SK-N-SH treated with all-trans-retinoic acid at 6 μM for 48 hours (cell line): Measurements from ENCODE around the gene PLP2.

Experiments used
- ATAC-seq: fragments of 200-7000 bp; cut with Tn5 transposase; 3 replicates; pipeline ENCODE4 v1.9.1; 2020; ENCODE audit warnings: mild to moderate bottlenecking, moderate library complexity
- ARNTL ChIP-seq: fragments of 450-650 bp; formaldehyde crosslinking; IDR thresholded peaks from 2 replicates; pipeline ENCODE4 v1.5.0; 2020; ENCODE audit warnings: low read depth, mild to moderate bottlenecking, moderate library complexity, borderline replicate concordance
- BACH2 ChIP-seq: fragments of 250-450 bp; sonication (Bioruptor Pico); IDR thresholded peaks from 2 replicates; pipeline ENCODE4 v1.9.0; 2021; ENCODE audit warnings: mild to moderate bottlenecking, borderline replicate concordance
- CSDC2 ChIP-seq: fragments of 250-450 bp; sonication (Bioruptor Pico); IDR thresholded peaks from 2 replicates; pipeline ENCODE4 v1.5.0; 2020; ENCODE audit warnings: mild to moderate bottlenecking, moderate library complexity
- ESRRG ChIP-seq: fragments of 250-450 bp; sonication (Bioruptor Pico); IDR thresholded peaks from 2 replicates; pipeline ENCODE4 v1.6.1; 2021; ENCODE audit warnings: mild to moderate bottlenecking
- GLIS3 ChIP-seq: fragments of 250-450 bp; sonication (Bioruptor Pico); IDR thresholded peaks from 2 replicates; pipeline ENCODE4 v1.5.0; 2020; ENCODE audit warnings: mild to moderate bottlenecking, moderate library complexity
- ISL1 ChIP-seq: fragments of 250-450 bp; sonication (Bioruptor Pico); IDR thresholded peaks from 2 replicates; pipeline ENCODE4 v2.1.2; 2022; ENCODE audit warnings: mild to moderate bottlenecking, moderate library complexity
- OSR1 ChIP-seq: fragments of 250-450 bp; sonication (Bioruptor Pico); IDR thresholded peaks from 2 replicates; pipeline ENCODE4 v1.8.0; 2022; ENCODE audit warnings: moderate library complexity, mild to moderate bottlenecking, inconsistent platforms
- PATZ1 ChIP-seq: fragments of 250-450 bp; sonication (Bioruptor Pico); IDR thresholded peaks from 2 replicates; pipeline ENCODE4 v1.8.0; 2020; ENCODE audit warnings: mild to moderate bottlenecking, moderate library complexity, borderline replicate concordance
- PPARA ChIP-seq: fragments of 250-450 bp; sonication (Bioruptor Pico); IDR thresholded peaks from 2 replicates; pipeline ENCODE4 v1.5.0; 2020; ENCODE audit warnings: mild to moderate bottlenecking, borderline replicate concordance
- RARB ChIP-seq: fragments of 250-450 bp; sonication (Bioruptor Pico); IDR thresholded peaks from 2 replicates; pipeline ENCODE4 v1.8.0; 2021; ENCODE audit warnings: mild to moderate bottlenecking, moderate library complexity
- SNAI2 ChIP-seq: fragments of 250-450 bp; sonication (Bioruptor Pico); IDR thresholded peaks from 2 replicates; pipeline ENCODE4 v1.5.0; 2020; ENCODE audit warnings: mild to moderate bottlenecking, moderate library complexity
- TCF4 ChIP-seq: fragments of 250-450 bp; sonication (Bioruptor Pico); IDR thresholded peaks from 2 replicates; pipeline ENCODE4 v1.8.0; 2021; ENCODE audit warnings: mild to moderate bottlenecking, moderate library complexity, borderline replicate concordance
- ZFP3 ChIP-seq: fragments of 250-450 bp; sonication (Bioruptor Pico); IDR thresholded peaks from 2 replicates; pipeline ENCODE4 v1.5.0; 2020; ENCODE audit warnings: mild to moderate bottlenecking, moderate library complexity
- ZFP30 ChIP-seq: fragments of 450-650 bp; formaldehyde crosslinking; IDR thresholded peaks from 2 replicates; pipeline ENCODE4 v1.5.0; 2022; ENCODE audit warnings: mild to moderate bottlenecking, moderate library complexity
- ZNF565 ChIP-seq: fragments of 450-650 bp; formaldehyde crosslinking; conservative IDR thresholded peaks from 2 replicates; pipeline ENCODE4 v1.5.0; 2020; ENCODE audit warnings: low read depth, mild to moderate bottlenecking, moderate library complexity
- ZNF70 ChIP-seq: fragments of 450-650 bp; formaldehyde crosslinking; IDR thresholded peaks from 2 replicates; pipeline ENCODE4 v1.5.0; 2020; ENCODE audit warnings: mild to moderate bottlenecking, moderate library complexity
- ZNF8 ChIP-seq: fragments of 450-650 bp; formaldehyde crosslinking; IDR thresholded peaks from 2 replicates; pipeline ENCODE4 v1.5.0; 2020; ENCODE audit warnings: mild to moderate bottlenecking, moderate library complexity
- TF ChIP-seq, protein P1 (sequence below): fragments of 250-450 bp; sonication (Bioruptor Pico); IDR thresholded peaks from 2 replicates; pipeline ENCODE4 v1.5.0; 2020; ENCODE audit warnings: mild to moderate bottlenecking, moderate library complexity
- TF ChIP-seq, protein P2 (sequence below): fragments of 250-450 bp; sonication (Bioruptor Pico); IDR thresholded peaks from 2 replicates; pipeline ENCODE4 v1.5.1; 2021; ENCODE audit warnings: mild to moderate bottlenecking, moderate library complexity

The PLP2 gene

GRCh38 chrX:49183701-49184281, 12.1 kb downstream of the PLP2 start:
- no peak for ATAC-seq

GRCh38 chrX:49184294-49185281, 12.9 kb downstream of the PLP2 start:
- TF ChIP-seq RARB (CRISPR knock-in tag) = no peak
- no peak for TF ChIP-seq GLIS3 (CRISPR knock-in tag)
- no peak for TF ChIP-seq SNAI2 (CRISPR knock-in tag)
- no peak for TF ChIP-seq ZFP3 (CRISPR knock-in tag)
- TF ChIP-seq, protein P1, sequence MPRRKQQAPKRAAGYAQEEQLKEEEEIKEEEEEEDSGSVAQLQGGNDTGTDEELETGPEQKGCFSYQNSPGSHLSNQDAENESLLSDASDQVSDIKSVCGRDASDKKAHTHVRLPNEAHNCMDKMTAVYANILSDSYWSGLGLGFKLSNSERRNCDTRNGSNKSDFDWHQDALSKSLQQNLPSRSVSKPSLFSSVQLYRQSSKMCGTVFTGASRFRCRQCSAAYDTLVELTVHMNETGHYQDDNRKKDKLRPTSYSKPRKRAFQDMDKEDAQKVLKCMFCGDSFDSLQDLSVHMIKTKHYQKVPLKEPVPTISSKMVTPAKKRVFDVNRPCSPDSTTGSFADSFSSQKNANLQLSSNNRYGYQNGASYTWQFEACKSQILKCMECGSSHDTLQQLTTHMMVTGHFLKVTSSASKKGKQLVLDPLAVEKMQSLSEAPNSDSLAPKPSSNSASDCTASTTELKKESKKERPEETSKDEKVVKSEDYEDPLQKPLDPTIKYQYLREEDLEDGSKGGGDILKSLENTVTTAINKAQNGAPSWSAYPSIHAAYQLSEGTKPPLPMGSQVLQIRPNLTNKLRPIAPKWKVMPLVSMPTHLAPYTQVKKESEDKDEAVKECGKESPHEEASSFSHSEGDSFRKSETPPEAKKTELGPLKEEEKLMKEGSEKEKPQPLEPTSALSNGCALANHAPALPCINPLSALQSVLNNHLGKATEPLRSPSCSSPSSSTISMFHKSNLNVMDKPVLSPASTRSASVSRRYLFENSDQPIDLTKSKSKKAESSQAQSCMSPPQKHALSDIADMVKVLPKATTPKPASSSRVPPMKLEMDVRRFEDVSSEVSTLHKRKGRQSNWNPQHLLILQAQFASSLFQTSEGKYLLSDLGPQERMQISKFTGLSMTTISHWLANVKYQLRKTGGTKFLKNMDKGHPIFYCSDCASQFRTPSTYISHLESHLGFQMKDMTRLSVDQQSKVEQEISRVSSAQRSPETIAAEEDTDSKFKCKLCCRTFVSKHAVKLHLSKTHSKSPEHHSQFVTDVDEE (CRISPR knock-in tag) = no peak
- TF ChIP-seq ESRRG (CRISPR knock-in tag) = no peak
- no peak for TF ChIP-seq ZFP30 (CRISPR knock-in tag)
- no peak for TF ChIP-seq ARNTL (CRISPR knock-in tag)
- ATAC-seq = no peak; the same call in 2 of the 3 replicates

More at GRCh38 chrX:49183701-49184281, 12.1 kb downstream of the PLP2 start:
- no peak for TF ChIP-seq ZFP3 (CRISPR knock-in tag)
- TF ChIP-seq ZFP30 (CRISPR knock-in tag) = no peak
- TF ChIP-seq ZNF565 = no peak
- no peak for TF ChIP-seq OSR1 (CRISPR knock-in tag)
- no peak for TF ChIP-seq ZNF70
- no peak for TF ChIP-seq GLIS3 (CRISPR knock-in tag)
- TF ChIP-seq, all 23 proteins: peak for 0

DNA sequence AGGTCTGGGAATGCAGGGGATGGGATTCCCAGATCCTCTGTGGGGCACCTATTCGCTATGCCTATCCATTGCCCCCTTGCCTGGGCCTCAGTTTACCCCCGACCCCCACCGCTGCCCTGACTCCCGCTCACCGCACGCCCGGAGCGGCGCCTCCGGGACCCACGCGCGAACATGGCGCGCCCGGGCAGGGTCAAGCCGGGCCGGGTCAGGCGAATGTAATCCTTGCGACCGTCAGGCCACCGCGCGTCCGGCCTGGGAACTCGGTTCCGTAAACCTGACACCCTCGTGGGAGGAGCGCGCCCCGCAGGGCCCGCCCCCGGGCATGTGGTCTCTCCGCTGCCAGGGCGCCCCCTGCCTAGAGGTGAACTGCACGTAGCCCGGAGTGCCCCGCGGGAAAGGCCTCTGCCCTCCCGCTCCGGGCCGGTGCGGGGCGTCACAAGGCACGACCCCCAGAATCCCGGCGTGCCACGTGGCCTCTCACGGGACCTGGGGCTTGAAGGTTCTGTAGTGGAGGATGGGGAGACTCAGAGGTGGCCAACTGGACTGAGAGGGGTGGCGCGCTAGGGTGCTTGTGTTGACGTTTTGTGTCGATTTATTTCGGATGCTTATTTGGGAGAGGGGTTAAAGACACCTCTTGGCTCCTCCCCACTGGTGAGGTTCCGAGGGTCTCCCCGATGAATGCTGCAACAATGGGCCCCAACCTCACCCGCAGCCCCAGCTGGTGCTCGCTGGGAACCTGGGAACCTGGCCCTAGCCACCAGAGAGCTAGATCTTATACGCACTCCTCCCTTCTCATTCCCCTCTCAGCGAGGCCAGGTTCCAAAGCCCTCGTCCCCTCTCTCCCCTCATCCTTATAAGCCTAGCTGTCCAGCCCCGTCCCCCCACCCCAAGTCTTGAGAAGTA, 14.7 kb downstream of the PLP2 start, which contains the start of gene PRICKLE3:
PRICKLE3 (minus strand) TSS at position 249 of the 903 bp plus-strand sequence; CDS start at position 173, 76 bp downstream.
- TF ChIP-seq PATZ1 (no peak), PPARA (CRISPR knock-in tag) (no peak), ZNF8 (CRISPR knock-in tag) (no peak), ARNTL (CRISPR knock-in tag) (no peak), OSR1 (CRISPR knock-in tag) (no peak), ESRRG (CRISPR knock-in tag) (no peak), CSDC2 (CRISPR knock-in tag) (no peak), TCF4 (CRISPR knock-in tag) (no peak), ZFP30 (CRISPR knock-in tag) (no peak), ZNF70 (no peak), ISL1 (CRISPR knock-in tag) (no peak), BACH2 (CRISPR knock-in tag) (no peak), ZFP3 (CRISPR knock-in tag) (no peak)
- TF ChIP-seq, protein P2, sequence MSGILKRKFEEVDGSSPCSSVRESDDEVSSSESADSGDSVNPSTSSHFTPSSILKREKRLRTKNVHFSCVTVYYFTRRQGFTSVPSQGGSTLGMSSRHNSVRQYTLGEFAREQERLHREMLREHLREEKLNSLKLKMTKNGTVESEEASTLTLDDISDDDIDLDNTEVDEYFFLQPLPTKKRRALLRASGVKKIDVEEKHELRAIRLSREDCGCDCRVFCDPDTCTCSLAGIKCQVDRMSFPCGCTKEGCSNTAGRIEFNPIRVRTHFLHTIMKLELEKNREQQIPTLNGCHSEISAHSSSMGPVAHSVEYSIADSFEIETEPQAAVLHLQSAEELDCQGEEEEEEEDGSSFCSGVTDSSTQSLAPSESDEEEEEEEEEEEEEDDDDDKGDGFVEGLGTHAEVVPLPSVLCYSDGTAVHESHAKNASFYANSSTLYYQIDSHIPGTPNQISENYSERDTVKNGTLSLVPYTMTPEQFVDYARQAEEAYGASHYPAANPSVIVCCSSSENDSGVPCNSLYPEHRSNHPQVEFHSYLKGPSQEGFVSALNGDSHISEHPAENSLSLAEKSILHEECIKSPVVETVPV (CRISPR knock-in tag) = no peak
- TF ChIP-seq, protein P1 (CRISPR knock-in tag) = no peak
- ATAC-seq = no peak
